Uterus (tissue), 4 donors: ENCODE data around the gene SH2B3. TPM values are rescaled to one million over a fixed set of nuclear protein-coding genes. Genes with fewer than 3 reads are reported as not detected.
"Not testable (repeated sequence)": the region's sequence is repeated elsewhere in the genome, so short reads cannot be mapped to it uniquely, and the experiment has no call there.

ENCODE experiments used
- DNase-seq, 2 donors: peaks; one replicate each; pipeline ENCODE4 v3.0.0-alpha.2; 2019 to 2020
- H3K27ac ChIP-seq, 2 donors: fragments of 200-600 bp; sonication (generic); 1 replicate in 1 of 2; 2 replicates in 1 of 2; pipeline ENCODE4 v1.5.1; 2016 to 2018
- H3K27me3 ChIP-seq, 2 donors: fragments of 200-600 bp; sonication (generic); one replicate each; pipeline ENCODE4 v1.5.1; 2018 to 2019; ENCODE audit warnings: control low read depth in 1 of 2
- H3K36me3 ChIP-seq, 2 donors: fragments of 200-600 bp; sonication (generic); one replicate each; pipeline ENCODE4 v1.5.1; 2019; ENCODE audit warnings: control low read depth in 1 of 2
- H3K4me1 ChIP-seq, 2 donors: fragments of 200-600 bp; sonication (generic); one replicate each; pipeline ENCODE4 v1.5.1; 2018 to 2019; ENCODE audit warnings: control low read depth in 1 of 2
- H3K4me3 ChIP-seq, 2 donors: fragments of 200-600 bp; sonication (generic); 1 replicate in 1 of 2; 2 replicates in 1 of 2; pipeline ENCODE4 v1.5.1; 2018 to 2019; ENCODE audit warnings: mild to moderate bottlenecking in 1 of 2
- H3K9me3 ChIP-seq, 2 donors: fragments of 200-600 bp; sonication (generic); one replicate each; pipeline ENCODE4 v1.5.1; 2019; ENCODE audit warnings: control low read depth in 1 of 2
- POLR2A ChIP-seq, 2 donors: fragments of 450-650 bp; IDR thresholded peaks; one replicate each; pipeline ENCODE4 v1.6.1; 2016; ENCODE audit warnings: antibody characterized with exemption in 2 of 2, mild to moderate bottlenecking in 1 of 2, moderate library complexity in 1 of 2
- intact Hi-C: fragments of 100-400 bp; cut with DNase I; formaldehyde crosslinking; loops from one replicate; pipeline ENCODE4 v1.15.1; 2023; ENCODE audit warnings: low total_unique reads
- total RNA-seq, 4 donors: library from RNA; depleted of rRNA in 3 of 4; stranded (reverse); fragments of >200 nt in 3 of 4; gene quantifications; one replicate each; pipeline versions ENCODE4 v1.1.0 to v1.2.4, GENCODE V29; 2014 to 2023
- TF ChIP-seq, protein P1 (sequence below), 4 experiments: fragments of 200-600 bp in 2 of 4; fragments of 450-650 bp in 2 of 4; sonication (generic) in 2 of 4; IDR thresholded peaks; one replicate each; pipeline ENCODE4 v1.5.1; 2016 to 2019; ENCODE audit warnings: antibody characterized with exemption in 4 of 4, mild to moderate bottlenecking in 2 of 4, moderate library complexity in 1 of 4
- donor health status: DM: yes; HTN: yes; CAD: no.

SH2B3 gene
- total RNA-seq, 4 donors from 2014 or later: 11.8 to 31.3 (median 21.8) TPM

DNA sequence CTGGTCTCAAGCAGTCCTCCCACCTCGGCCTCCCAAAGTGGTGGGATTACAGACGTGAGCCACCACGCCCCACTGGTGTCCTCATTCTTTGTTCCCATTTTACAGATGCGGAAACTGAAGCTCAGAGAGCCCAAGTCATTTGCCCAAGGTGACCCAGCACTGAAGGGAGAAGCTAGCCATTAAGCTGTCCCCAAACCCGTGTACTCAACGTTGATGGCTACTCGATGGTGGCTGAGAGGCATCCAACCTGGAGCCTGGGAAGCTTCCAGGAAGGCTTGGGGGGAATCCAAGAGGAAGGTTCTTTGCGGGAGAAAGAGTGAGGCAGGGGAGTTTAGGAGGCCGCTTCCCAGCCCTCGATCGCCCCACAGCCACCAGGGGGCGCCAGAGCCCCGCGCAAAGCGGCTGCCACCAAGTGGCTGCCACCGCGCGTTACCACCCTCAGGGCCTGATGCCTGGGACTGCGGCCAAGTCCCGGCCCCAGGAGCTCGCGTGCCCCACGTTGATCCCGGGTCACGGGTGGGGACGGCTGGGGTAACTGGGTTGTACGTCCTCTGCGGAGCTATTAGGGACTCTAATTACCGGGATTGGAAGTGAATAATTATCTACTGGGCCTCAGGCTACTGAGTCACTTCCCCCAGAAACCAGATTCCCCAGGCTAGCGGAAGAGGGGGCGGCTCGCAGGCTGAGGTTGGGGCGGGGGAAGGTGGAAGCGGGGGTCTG, 8.8 kb upstream of the SH2B3 start:
- H3K9me3 ChIP-seq: no peaks in the 10 kb centered on the region
- H3K36me3 ChIP-seq: no peaks in the 10 kb centered on the region
- H3K4me3 ChIP-seq: no peak overlapping the region
- peak overlapping the region; percentile 39 to 44 for H3K27ac ChIP-seq
- DNase-seq: peak; percentile 76 to 81
- intact Hi-C loops: loop anchor here (5.0 kb wide), 1 partner anchor 55 kb away; no protein-coding TSS in a partner anchor
- no peaks in the 10 kb centered on the region for H3K27me3 ChIP-seq
- H3K4me1 ChIP-seq: no peaks in the 10 kb centered on the region
- peak in 1 of 2 donors; percentile 27 for TF ChIP-seq POLR2A (IDR thresholded peaks at IDR 0.05)
- TF ChIP-seq, protein P1, sequence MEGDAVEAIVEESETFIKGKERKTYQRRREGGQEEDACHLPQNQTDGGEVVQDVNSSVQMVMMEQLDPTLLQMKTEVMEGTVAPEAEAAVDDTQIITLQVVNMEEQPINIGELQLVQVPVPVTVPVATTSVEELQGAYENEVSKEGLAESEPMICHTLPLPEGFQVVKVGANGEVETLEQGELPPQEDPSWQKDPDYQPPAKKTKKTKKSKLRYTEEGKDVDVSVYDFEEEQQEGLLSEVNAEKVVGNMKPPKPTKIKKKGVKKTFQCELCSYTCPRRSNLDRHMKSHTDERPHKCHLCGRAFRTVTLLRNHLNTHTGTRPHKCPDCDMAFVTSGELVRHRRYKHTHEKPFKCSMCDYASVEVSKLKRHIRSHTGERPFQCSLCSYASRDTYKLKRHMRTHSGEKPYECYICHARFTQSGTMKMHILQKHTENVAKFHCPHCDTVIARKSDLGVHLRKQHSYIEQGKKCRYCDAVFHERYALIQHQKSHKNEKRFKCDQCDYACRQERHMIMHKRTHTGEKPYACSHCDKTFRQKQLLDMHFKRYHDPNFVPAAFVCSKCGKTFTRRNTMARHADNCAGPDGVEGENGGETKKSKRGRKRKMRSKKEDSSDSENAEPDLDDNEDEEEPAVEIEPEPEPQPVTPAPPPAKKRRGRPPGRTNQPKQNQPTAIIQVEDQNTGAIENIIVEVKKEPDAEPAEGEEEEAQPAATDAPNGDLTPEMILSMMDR (IDR thresholded peaks at IDR 0.05): peak; percentile 98 to 100 (median 99)

DNA sequence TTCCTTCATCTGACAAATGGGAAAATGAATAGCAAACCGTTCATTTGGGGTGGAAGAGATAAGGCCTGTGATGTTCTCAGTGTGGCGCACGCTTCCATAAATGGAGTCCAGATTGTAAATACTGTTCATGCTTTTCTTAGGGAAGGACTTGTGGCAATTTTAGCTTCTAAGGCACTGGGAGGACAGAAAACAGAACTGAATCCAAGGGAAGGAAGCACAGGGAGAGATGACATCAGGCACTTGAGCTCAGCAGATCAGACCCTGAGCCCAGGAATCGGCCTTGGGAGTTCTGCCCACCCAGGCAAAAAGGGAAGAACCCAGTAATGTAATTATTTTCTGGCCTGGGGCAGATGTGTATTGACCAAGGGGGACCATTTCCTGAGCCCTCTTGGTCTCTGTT, 7.2 kb upstream of the SH2B3 start:
- no peak overlapping the region for H3K27ac ChIP-seq
- intact Hi-C loops: loop anchor here (5.0 kb wide), 1 partner anchor 54 kb away; no protein-coding TSS in a partner anchor
- no peak overlapping the region for H3K4me3 ChIP-seq
- H3K36me3 ChIP-seq: no peaks in the 10 kb centered on the region
- TF ChIP-seq, protein P1 (IDR thresholded peaks at IDR 0.05): no peak
- TF ChIP-seq POLR2A (IDR thresholded peaks at IDR 0.05): no peak
- no peak for DNase-seq
- H3K27me3 ChIP-seq: no peaks in the 10 kb centered on the region
- H3K4me1 ChIP-seq: peaks cover 0 to 7% of the 10 kb centered on the region in 2 donors
- H3K9me3 ChIP-seq: no peaks in the 10 kb centered on the region

DNA sequence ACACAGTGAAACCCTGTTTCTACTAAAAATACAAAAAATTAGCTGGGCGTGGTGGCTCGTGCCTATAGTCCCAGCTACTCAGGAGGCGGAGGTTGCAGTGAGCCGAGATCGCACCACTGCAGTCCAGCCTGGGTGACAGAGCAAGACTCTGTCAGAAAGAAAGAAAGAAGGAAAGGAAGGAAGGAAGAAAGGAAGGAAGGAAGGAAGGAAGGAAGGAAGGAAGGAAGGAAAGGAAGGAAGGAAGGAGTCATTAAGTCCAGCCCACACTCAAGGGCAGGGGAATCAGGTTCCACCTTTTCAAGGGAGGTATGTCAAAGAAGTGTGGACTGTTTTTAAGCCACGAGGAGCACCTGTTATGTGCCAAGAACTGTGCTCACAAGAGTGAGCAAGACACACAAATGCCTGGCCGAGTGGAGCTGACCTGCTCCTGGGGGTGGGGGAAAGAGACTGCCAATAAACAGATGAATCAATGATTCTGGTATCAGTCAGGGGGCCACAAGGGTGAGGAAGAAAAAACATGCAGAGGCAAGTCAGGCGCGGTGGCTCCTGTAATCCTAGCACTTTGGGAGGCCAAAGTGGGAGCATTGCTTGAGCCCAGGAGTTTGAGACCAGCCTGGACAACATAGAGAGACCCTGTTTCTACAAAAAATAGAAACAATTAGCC, 5.8 kb upstream of the SH2B3 start:
- H3K4me3 ChIP-seq, H3K9me3 ChIP-seq, H3K27ac ChIP-seq, DNase-seq, H3K4me1 ChIP-seq, H3K27me3 ChIP-seq, H3K36me3 ChIP-seq: not testable (repeated sequence)
- intact Hi-C loops: loop anchor here (5.0 kb wide), 1 partner anchor 52 kb away; no protein-coding TSS in a partner anchor

DNA sequence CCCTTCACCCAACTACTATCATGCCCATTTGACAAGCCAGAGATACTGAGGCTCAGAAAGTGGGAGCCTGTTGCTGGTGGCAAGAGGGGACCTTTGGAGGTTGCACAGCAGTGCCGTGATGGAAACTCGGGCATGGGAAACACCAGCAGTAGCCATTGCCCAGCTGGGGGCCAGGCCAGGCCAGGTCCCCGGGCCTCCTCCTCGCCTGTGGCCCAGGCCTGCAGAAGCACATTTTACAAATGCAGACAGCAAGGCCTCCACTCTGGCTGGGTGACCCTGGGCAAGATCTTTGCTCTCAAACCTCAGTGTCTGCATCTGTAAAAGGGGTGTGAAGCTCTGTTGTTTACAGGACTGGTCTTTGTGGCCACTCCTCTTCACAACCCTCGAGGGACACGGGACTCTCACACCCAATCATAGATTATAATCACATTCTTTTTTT, 4.5 kb upstream of the SH2B3 start:
- Histone ChIP-seq H3K27me3 (no peaks in the 10 kb centered on the region), H3K9me3 (no peaks in the 10 kb centered on the region), H3K36me3 (no peaks in the 10 kb centered on the region), H3K27ac (no peak overlapping the region), H3K4me3 (no peak overlapping the region), H3K4me1 (peaks cover 0 to 13% of the 10 kb centered on the region in 2 donors)
- intact Hi-C loops: no loop called here
- no peak for TF ChIP-seq POLR2A (IDR thresholded peaks at IDR 0.05)
- TF ChIP-seq, protein P1 (IDR thresholded peaks at IDR 0.05): no peak
- DNase-seq: no peak

DNA sequence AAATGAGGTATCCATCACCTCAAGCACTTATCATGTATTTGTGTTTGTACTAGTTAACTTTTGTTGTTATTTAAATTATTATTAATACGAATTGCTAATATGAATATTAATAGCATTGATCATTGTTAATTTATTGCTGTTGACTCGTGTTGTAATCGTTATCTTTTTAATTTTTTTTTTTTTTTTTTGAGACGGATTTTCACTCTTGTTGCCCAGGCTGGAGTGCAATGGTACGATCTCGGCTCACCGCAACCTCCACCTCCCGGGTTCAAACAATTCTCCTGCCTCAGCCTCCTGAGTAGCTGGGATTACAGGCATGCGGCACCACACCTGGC, 3.3 kb upstream of the SH2B3 start:
- H3K4me3 ChIP-seq, H3K9me3 ChIP-seq, DNase-seq, H3K27me3 ChIP-seq, intact Hi-C loops, H3K36me3 ChIP-seq: not testable (repeated sequence)
- peaks cover 0 to 20% of the 10 kb centered on the region in 2 donors for H3K4me1 ChIP-seq
- peak overlapping the region; percentile 89 to 90 for H3K27ac ChIP-seq
